ENCODE data around the gene PDE6B.
"Not testable (repeated sequence)": the region's sequence is repeated elsewhere in the genome, so short reads cannot be mapped to it uniquely, and the experiment has no call there.

The PDE6B gene

GRCh38 chr4:658681-659667 is 33.6 kb downstream of the PDE6B start:
- DNase-seq: no peak

GRCh38 chr4:659851-660250 is 34.5 kb downstream of the PDE6B start:
- DNase-seq: no peak

GRCh38 chr4:660401-660800 is 35.0 kb downstream of the PDE6B start:
- DNase-seq: no peak

GRCh38 chr4:661231-661630 is 35.9 kb downstream of the PDE6B start:
- no peak for DNase-seq

- no peak for DNase-seq
Observed at GRCh38 chr4:661881-662761, 36.7 kb downstream of the PDE6B start.

GRCh38 chr4:663046-663437 is 37.7 kb downstream of the PDE6B start:
- no peak for DNase-seq

- peak; percentile 78 to 79 for DNase-seq
Observed at GRCh38 chr4:663438-664428, 38.4 kb downstream of the PDE6B start.

GRCh38 chr4:664713-665231 is 39.4 kb downstream of the PDE6B start:
- DNase-seq: no peak

- DNase-seq: no peak
Observed at GRCh38 chr4:665381-665750, 40.0 kb downstream of the PDE6B start.

GRCh38 chr4:665751-666435 is 40.5 kb downstream of the PDE6B start:
- DNase-seq: no peak

GRCh38 chr4:666436-666810 is 41.0 kb downstream of the PDE6B start:
- DNase-seq: no peak

- no peak for DNase-seq
Observed at GRCh38 chr4:666822-667544, 41.6 kb downstream of the PDE6B start.

- no peak for DNase-seq
Observed at GRCh38 chr4:667545-667925, 42.2 kb downstream of the PDE6B start.

GRCh38 chr4:668219-668618 is 42.8 kb downstream of the PDE6B start:
- not testable (repeated sequence) for DNase-seq

- not testable (repeated sequence) for DNase-seq
Observed at GRCh38 chr4:669806-670559, 44.6 kb downstream of the PDE6B start.

GRCh38 chr4:671769-672168 is 46.4 kb downstream of the PDE6B start:
- DNase-seq: no peak

- DNase-seq: no peak
Observed at GRCh38 chr4:673349-674091, 48.1 kb downstream of the PDE6B start.

- peak; percentile 98 for DNase-seq
Observed at GRCh38 chr4:674172-675035, 49.0 kb downstream of the PDE6B start, which contains the start of the genes ATP5ME and MYL5. Gene ATP5ME (minus strand): TSS chr4:674276. CDS start chr4:674247, 29 bp downstream. Gene MYL5 (plus strand): TSS chr4:674542. CDS start chr4:678027, 3,485 bp downstream.

Data from CD4-positive, alpha-beta T cell treated with Interleukin-4 for 1 hour (primary cell).